GM10847 (cell line): ENCODE data around the gene UNC119B.

Source experiments
- POLR2A ChIP-seq: IDR thresholded peaks from 2 replicates; pipeline ENCODE4 v1.6.1; 2011; ENCODE audit not compliant: insufficient read length; ENCODE audit errors: extremely low read depth

UNC119B gene

DNA sequence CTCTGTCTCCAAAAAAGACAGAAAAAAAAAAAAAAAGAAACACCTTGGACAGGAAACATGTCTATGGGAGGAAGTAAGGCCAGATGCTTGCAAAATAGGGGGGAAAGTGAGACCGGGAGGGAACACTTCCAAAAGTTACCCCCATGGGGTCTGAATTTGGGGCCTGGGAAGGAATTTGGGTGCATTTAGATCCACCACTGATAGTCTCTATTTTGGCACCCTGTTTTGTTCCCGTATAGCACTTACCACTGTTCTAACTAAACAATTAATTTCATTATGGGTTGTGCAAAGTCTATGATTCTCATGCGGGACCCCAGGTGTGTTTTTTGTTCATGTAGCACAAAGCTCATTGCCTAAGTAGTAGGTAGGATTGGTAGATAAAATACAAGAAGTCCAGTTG, 24.7 kb upstream of the UNC119B start:
- no peak for TF ChIP-seq POLR2A

DNA sequence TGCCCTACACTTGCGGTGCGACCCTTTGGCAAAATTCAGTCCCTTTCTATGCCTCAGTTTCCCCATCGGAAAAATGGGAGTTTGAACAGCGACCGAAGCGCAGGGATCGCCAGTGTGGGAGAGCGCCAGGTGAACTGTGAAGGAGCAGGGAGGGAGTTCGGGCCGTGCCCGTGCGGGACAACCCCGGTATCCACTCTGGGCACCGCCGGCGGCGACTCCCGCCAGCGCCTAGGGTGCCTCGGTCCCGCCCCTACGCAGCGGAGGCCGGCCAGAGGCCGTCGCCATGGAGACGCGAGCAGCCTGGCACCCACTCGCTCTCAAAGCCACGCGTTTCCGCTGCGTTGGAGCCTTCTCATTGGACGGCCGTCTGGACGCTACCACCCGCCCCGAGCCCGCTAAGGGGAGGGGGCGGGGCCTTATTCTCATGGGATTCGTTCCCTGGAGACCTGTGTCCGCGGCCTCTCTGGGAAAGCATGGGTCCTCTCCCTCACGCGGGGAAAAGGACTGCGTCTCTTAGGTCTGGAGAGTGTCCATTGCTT, 24.0 kb upstream of the UNC119B start:
- TF ChIP-seq POLR2A, result peak; percentile 52

DNA sequence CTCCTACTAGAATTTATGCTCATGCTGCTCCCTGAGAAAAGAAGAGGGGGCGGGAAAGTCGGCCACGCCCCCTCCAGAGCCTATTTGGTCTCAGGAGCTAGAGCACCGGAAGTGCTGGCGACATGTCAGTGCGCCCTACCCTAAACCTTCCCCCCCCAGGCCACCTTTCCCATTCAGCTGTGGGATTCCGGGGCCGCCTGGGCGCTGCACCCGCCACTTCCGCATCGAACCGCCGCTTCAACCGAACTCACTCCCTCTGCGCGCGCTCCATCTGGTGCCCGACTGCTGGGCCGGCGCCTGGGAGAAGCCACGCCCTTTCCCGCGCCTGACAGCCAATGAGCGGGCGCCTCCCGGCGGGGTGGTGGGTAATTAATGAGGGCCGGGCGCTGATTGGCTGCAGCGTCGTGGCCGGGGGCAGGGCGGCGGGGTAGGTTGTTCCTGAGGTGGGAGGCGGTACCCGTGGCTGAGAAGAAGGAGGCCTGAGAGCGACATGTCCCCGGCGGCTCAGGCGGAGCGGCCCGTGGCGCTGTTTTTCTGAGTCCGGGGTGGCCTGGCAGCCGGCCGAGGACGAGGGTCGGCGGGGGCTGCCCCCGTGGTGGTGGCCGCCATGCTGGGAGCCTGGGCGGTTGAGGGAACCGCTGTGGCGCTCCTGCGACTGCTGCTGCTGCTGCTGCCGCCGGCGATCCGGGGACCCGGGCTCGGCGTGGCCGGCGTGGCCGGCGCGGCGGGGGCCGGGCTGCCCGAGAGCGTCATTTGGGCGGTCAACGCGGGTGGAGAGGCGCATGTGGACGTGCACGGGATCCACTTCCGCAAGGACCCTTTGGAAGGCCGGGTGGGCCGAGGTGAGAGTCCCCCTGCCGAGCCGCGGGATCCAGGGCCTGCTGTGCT, 23.3 kb upstream of the UNC119B start, which contains the start of gene MLEC:
MLEC (plus strand) TSS at position 460 of the 888 bp plus-strand sequence; CDS start at position 608, 148 bp downstream.
- peak; percentile 61 for TF ChIP-seq POLR2A

DNA sequence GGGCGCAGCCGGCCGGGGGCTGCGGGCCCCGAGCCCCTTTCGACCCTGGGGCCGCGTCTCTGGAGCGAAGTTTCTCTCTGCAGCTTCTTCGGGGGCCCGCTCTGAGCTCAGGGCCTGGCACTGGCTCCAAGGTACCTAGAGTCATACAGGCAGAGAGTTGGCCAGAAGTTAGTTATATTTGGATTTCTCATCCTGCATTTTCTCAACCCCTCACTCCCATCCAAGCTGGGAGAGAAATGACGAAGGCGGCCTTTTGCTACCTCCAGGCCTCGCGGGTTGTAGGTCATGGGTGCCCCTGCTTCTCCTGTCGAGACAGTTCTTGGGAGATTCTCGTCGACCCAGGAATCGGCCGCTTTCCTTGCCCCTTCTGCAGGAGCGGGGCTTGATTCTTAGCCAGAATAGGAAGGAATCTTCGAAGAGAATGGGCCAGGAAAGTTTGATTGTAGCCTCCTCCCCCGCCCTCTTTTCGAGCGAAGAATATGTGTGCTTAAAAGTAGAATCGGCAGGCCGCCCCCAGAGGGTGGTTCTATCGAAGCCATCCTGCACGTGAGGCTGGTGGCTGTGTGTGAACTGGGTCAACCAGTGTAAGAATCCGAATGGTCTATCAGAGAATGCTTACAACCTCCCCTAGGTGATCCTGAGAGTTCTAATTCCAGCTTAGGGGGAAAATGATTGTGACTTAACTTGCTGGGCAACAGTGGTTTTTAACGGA, 22.5 kb upstream of the UNC119B start:
- no peak for TF ChIP-seq POLR2A

DNA sequence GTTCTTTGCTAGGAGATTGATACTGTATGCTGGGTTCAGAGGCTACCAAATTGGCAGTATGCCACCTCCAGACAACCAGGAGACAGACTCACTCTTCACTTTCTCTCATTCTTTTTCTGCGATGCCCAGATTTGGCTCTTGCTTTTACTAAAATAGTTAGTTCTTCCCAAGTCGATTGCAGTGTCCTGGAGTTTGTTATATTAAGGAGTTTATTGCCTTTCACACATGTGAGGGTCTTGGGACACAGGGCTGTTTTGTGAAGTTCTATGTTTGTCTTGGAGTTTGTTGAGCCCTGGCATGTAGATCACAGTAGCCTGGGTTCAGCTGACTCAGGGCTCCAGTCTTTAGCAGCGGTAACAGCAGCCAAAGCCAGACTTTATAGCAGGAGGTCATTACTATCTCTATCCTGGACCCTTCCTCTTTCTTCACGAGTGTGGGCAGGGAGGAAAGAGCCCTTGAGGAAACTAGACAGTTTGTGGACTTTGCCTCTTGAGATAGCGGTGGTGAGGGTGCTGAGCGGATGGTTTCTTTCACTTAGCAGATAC, 21.7 kb upstream of the UNC119B start:
- no peak for TF ChIP-seq POLR2A

DNA sequence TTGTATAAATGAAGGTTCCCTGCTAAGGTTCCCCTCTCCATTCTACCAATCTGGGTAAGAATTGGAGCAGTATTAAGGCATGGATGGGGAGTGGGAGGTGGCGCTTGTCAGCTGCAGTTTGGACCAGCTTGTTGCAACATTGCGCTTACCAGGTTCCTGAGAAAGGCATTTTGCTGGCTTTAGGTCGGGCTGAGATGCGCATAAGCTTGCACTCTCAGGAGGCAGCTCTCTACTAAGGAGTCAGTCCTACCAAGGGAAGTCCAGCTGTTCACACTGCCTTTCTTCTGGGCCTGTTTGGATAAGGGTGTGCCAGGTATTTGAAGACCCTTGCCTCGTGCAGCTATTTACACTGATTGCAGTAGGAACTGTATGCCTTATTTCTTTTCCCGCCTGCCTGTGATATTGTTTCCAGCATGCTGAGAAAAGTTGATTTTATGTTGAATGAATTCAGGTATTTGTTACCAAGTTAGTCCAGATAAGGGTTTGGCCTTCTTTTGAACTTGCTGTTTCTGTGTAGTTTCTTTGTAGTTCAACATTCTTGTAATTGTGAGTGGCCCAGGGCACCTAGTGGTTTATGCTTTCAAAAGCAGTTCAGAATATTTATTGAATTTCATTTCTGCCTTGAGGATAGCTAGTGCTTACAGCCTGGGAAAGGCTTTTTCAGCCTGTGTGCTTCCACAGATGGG, 20.7 kb upstream of the UNC119B start:
- TF ChIP-seq POLR2A, result no peak

DNA sequence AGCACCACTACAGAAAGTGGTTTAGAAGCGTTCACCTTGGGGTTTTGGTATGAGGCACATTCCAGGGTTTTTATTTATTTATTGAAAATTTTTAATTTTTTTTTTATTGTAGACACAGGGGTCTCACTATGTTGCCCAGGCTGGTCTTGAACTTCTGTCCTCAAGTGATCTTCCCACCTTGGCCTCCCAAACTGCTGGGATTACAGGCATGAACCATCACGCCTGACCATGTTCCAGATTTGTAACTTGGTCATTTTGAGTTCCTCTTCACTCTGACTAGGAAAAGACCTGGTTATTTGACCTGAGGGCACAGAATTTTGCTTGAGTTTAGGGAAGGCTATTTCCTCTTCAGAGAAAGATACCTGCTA, 20.2 kb upstream of the UNC119B start:
- no peak for TF ChIP-seq POLR2A

DNA sequence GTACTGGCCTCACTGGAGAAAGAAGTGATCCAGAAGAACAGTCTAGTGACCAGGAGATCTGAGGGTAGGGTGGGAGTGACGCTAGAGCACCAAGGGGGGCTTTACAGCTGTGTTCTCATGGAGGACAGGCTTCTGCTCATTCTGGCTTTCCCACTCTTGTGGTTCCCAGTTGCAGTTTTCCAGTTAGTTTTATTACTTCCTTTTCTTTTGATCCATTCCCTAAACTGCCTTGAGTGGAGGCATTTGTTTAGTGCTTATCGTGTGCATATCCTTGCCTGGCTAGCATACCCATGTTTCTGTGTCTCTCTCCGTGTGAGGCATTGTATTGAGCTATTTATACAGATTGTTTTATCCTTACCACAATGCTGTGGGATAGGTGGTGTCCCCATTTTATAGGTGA, 19.3 kb upstream of the UNC119B start:
- TF ChIP-seq POLR2A, result no peak

DNA sequence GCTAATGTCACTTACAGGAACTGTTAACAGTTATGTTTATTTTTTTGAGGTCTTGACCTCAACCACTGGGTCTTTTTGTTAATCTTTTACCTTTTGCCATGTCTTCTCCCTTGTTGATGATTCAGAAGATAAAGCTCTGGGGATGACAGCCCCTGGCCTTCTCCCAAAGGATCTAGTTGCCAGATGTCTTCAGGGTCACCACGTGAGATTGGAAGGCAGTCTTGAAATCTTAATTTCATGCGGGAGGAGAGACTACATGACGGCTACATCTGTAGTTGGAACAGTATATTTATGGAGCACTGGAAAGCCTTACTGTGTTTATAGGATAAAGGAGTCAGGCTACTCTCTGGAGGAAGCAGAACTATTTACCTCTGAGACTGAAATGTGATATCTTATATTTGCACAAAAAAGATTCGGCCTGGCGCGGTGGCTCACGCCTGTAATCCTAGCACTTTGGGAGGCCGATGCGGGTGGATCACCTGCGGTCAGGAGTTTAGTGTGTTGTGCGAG, 17.7 kb upstream of the UNC119B start:
- no peak for TF ChIP-seq POLR2A

DNA sequence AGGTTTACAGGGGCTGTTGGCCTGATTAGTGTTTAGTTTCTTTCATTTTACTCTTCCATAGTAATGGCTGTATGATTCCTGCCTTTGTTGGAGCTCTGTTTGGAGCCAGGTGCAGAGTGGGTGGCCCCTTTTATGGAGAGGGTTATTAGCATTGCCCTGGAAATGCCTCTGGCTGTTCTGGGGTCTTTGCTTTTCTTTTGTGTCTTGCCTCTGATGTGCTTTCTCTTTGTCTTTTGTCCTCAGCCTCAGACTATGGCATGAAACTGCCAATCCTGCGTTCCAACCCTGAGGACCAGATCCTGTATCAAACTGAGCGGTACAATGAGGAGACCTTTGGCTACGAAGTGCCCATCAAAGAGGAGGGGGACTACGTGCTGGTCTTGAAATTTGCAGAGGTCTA, 16.4 kb upstream of the UNC119B start:
- TF ChIP-seq POLR2A, result no peak

DNA sequence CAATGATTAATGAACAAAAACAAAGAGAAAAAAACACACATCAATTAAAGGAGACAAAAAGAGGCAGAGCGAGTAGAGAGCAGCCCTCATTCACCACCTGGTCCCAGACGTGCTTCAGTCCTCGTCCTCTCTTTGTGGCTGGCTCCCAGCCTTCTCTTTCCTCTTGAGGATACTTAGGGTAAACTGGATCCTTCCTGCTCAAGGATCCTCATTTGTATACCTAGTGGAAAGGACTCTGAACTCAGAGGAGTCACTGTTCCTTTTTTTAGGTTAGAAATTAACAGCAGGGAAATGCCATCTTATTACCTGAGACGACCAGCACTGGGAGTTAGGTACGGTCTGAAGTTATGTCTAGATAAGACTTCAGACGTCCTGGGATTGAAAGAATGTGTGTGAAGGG, 13.6 kb upstream of the UNC119B start:
- no peak for TF ChIP-seq POLR2A

DNA sequence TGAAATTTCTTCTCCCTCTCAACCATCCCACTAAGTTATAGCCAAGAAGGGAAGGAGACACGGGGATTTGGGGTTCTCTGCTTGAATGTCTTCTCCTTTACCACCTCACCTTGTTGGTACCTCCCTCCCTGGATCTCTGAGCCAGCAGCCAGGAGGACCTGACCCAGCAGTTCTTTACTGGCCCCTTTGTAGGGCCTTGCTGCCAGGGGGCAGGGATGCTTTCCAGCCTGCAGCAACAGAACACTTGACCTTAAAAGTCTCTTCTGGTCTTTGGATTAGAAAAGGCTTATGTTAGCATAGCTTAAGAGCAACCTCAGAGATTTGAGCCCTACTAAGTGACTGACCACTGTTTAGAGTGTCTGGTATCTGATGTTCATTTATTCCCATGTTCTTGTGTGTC, 12.9 kb upstream of the UNC119B start:
- TF ChIP-seq POLR2A, result no peak

DNA sequence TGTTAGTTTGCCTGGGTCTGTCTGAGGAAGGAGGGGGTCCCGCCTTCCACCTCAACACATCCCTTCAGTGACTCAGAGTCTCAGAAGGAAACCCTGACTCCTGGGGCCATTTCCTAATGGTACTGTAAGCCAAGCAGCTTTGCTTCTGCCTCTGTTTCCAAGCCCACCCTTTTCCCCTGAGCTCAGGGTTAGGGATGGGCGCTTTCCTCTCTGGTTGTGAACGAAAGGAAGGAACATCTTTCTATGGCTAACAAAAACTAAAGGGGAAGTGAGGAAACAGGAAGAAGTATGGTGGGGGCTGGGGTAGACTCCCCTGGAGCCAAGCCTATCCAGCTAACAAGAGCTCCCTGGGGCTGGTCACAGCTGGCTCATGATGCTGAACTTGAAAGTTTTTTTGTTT, 11.6 kb upstream of the UNC119B start:
- no peak for TF ChIP-seq POLR2A

DNA sequence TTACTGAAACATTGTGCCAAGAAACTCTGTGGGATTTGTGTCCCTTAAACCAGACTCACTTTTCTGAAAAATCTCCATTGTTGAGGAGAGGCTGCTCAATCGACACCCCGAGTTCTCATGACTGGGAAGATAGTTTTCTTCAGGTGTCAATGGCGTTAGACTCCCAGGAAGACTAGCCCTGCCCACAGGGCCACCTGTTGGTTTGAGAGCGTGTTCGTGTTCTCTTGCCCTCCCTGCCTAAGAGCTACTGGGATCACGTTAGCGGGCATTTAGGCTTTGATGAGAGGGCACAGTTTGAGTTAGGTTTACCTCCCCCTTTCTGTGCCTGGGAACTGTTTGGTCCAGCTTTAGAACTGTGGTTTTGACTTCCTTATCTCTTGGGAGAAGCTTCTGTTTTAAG, 10.7 kb upstream of the UNC119B start:
- no peak for TF ChIP-seq POLR2A

DNA sequence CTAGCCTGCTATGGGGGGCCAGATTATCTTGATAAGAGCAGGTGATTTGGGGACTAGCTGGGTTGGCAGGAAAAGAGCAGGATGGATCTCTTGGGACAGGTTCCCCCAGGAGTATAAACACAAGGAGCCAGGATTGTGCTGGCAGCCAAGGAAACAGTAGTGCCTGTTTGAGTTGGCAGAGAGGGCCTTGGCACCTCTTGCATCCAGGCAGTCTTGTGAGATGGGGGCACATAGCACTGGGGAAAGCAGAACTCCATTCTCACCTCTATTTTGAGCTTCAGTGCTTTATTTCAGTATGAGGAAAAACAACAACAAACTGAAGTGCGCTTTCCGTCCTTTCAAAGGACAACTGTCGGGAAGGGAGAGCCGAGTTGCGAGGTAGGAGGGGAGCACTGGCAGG, 9.4 kb upstream of the UNC119B start:
- no peak for TF ChIP-seq POLR2A
